ENCODE measurements around the gene NCKAP5.

The NCKAP5 gene

DNA sequence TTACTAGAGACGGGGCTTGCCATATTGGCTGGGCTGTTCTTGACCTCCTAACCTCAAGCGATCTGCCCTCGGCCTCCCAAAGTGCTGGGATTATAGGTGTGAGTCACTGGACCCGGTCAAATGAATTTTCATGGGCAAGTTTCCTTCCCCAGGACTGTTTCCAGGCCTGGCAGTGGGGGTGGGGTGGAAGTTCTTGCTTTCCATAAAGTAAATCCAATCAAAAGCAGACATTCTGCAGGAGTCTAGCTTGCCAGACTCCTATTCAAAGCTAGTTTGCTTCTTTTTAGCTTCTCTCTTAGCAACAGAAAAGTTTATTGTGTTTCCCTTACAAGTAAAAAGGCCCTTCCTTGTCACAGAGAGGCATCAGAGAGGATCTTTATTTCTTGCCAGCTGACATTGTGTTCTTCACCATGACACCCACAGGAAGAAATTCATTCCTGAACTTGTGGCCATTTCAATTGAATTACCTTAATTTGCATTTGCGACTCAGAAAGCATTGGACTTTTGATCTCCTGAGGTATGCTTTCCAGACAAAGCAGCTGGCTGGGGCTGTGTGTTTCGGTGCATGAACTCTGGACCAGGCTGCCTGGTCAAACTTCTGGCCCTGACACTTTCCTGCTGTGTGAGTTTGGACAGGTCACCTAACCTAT is 936.1 kb downstream of the NCKAP5 start:
- no peaks in the 10 kb centered on the region for H3K27me3 ChIP-seq (ENCODE audit: insufficient read depth, insufficient read length)
- no peak overlapping the region for H3K4me3 ChIP-seq (ENCODE audit: insufficient read length, low read depth)
- H3K9ac ChIP-seq (ENCODE audit: insufficient read length, low read depth) = no peak overlapping the region
- H3K36me3 ChIP-seq (ENCODE audit: insufficient read depth, insufficient read length, low read length) = no peaks in the 10 kb centered on the region
- no peaks in the 10 kb centered on the region for H3K4me1 ChIP-seq (ENCODE audit: insufficient read depth, insufficient read length)
- H3K9me3 ChIP-seq (ENCODE audit: insufficient read depth, low read length) = no peaks in the 10 kb centered on the region
- TF ChIP-seq YY1 (IDR thresholded peaks at IDR 0.05; ENCODE audit: insufficient read depth, insufficient read length) = no peak
- TF ChIP-seq SUZ12 (IDR thresholded peaks at IDR 0.05; ENCODE audit: extremely low read depth, insufficient read depth, insufficient read length) = no peak
- no peak for TF ChIP-seq ZNF274 (IDR thresholded peaks at IDR 0.05; ENCODE audit: low read depth, low read length)
- DNase-seq (ENCODE audit: low read depth, low spot score) = peak; percentile 9

DNA sequence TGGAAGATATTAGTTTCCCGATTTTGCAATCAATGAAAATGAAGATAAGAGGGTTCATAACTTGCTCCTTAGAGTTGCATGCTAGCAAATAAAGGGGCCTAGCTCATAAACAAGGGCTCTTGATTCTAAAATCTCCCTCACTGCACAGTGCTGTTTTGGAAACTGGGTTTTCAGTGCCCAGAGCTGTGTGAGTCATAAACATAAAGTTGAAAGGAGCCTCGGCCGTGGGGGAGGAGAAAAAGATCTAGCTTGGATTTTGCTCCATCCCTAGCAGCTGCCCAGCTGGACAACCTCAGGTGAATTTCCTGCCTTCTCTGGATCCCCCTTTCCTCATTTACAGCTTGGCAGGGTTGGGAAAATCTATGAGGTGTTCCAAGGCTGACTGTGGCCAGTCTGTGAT is 940.7 kb downstream of the NCKAP5 start:
- Histone ChIP-seq H3K27me3 (ENCODE audit: insufficient read depth, insufficient read length) (no peaks in the 10 kb centered on the region), H3K9ac (ENCODE audit: insufficient read length, low read depth) (no peak overlapping the region), H3K4me3 (ENCODE audit: insufficient read length, low read depth) (no peak overlapping the region), H3K9me3 (ENCODE audit: insufficient read depth, low read length) (peaks cover 7% of the 10 kb centered on the region), H3K4me1 (ENCODE audit: insufficient read depth, insufficient read length) (no peaks in the 10 kb centered on the region), H3K36me3 (ENCODE audit: insufficient read depth, insufficient read length, low read length) (no peaks in the 10 kb centered on the region)
- DNase-seq (ENCODE audit: low read depth, low spot score) = no peak
- TF ChIP-seq YY1 (IDR thresholded peaks at IDR 0.05; ENCODE audit: insufficient read depth, insufficient read length) (no peak), ZNF274 (IDR thresholded peaks at IDR 0.05; ENCODE audit: low read depth, low read length) (no peak), SUZ12 (IDR thresholded peaks at IDR 0.05; ENCODE audit: extremely low read depth, insufficient read depth, insufficient read length) (no peak)

DNA sequence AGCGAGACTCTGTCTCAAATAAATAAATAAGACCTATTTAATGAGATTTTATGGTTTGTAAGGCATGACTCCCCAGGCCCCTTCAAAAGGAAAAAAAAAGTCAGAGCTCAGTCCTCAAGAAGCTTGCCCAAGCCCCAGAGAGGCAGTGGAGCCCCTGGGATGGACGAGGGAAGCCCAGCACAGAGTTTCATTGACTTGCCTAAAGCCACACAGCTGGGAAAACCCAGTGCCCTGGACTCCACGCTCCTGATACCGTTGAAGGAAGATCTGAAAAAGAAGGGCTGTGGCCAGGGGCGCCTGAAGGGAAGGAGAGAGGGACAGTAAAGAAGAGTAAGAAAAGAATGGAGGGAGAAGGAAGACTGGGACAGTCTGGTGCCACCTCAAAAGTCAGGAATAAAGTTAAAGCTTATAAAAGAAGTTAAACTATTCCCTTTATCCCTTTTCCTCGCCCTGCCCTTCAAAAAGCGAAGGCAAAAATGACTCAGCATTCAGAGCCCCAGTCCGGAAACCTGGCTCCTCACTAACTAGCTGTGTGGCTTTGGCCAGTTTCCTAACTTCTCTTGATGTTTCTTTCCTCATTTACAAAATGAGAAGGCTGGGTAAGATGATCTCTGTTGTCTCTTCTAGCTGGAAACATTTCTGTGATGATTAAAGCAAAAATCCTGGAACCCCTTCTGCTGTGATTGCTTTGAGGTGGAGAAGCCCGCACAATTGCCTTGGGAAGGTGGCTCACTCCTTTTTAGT is 945.0 kb downstream of the NCKAP5 start:
- no peaks in the 10 kb centered on the region for H3K36me3 ChIP-seq (ENCODE audit: insufficient read depth, insufficient read length, low read length)
- H3K4me3 ChIP-seq (ENCODE audit: insufficient read length, low read depth) = no peak overlapping the region
- no peak for DNase-seq (ENCODE audit: low read depth, low spot score)
- no peak overlapping the region for H3K9ac ChIP-seq (ENCODE audit: insufficient read length, low read depth)
- no peaks in the 10 kb centered on the region for H3K4me1 ChIP-seq (ENCODE audit: insufficient read depth, insufficient read length)
- no peaks in the 10 kb centered on the region for H3K27me3 ChIP-seq (ENCODE audit: insufficient read depth, insufficient read length)
- H3K9me3 ChIP-seq (ENCODE audit: insufficient read depth, low read length) = peaks cover 7% of the 10 kb centered on the region
- TF ChIP-seq ZNF274 (IDR thresholded peaks at IDR 0.05; ENCODE audit: low read depth, low read length) (no peak), SUZ12 (IDR thresholded peaks at IDR 0.05; ENCODE audit: extremely low read depth, insufficient read depth, insufficient read length) (no peak), YY1 (IDR thresholded peaks at IDR 0.05; ENCODE audit: insufficient read depth, insufficient read length) (no peak)

Data from NT2/D1 (cell line).